Measurements from ENCODE around the gene SIM2. TPM values are rescaled to one million over a fixed set of nuclear protein-coding genes. Genes with fewer than 3 reads are reported as not detected.
"Not testable (repeated sequence)": the region's sequence is repeated elsewhere in the genome, so short reads cannot be mapped to it uniquely, and the experiment has no call there.

The SIM2 gene, protein sequence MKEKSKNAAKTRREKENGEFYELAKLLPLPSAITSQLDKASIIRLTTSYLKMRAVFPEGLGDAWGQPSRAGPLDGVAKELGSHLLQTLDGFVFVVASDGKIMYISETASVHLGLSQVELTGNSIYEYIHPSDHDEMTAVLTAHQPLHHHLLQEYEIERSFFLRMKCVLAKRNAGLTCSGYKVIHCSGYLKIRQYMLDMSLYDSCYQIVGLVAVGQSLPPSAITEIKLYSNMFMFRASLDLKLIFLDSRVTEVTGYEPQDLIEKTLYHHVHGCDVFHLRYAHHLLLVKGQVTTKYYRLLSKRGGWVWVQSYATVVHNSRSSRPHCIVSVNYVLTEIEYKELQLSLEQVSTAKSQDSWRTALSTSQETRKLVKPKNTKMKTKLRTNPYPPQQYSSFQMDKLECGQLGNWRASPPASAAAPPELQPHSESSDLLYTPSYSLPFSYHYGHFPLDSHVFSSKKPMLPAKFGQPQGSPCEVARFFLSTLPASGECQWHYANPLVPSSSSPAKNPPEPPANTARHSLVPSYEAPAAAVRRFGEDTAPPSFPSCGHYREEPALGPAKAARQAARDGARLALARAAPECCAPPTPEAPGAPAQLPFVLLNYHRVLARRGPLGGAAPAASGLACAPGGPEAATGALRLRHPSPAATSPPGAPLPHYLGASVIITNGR
- 1 to 10 TPM; 1.9 to 4.1 TPM for total RNA-seq

DNA sequence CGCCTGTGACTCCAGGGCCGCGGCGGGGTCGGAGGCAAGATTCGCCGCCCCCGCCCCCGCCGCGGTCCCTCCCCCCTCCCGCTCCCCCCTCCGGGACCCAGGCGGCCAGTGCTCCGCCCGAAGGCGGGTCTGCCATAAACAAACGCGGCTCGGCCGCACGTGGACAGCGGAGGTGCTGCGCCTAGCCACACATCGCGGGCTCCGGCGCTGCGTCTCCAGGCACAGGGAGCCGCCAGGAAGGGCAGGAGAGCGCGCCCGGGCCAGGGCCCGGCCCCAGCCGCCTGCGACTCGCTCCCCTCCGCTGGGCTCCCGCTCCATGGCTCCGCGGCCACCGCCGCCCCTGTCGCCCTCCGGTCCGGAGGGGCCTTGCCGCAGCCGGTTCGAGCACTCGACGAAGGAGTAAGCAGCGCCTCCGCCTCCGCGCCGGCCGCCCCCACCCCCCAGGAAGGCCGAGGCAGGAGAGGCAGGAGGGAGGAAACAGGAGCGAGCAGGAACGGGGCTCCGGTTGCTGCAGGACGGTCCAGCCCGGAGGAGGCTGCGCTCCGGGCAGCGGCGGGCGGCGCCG lies at the start of gene SIM2:
TSS of gene SIM2 (plus strand) at position 135 of the 565 bp plus-strand sequence. CDS start 632 bp downstream, outside the sequence.
- Mint-ChIP-seq H3K4me1 (ENCODE audit: low read depth) (peaks cover 23% of the 10 kb centered on the region), H3K4me3 (peak within 1 kb of the TSS; percentile 89 to 90), H3K9me3 (no peaks in the 10 kb centered on the region), H3K27me3 (ENCODE audit: low read depth) (peaks cover 74% of the 10 kb centered on the region), H3K27ac (no peak within 1 kb of the TSS), H3K36me3 (ENCODE audit: insufficient read depth in 2 of 2) (peaks cover 0 to 5% of the 10 kb centered on the region in 2 donors)
- DNase-seq: peak in 1 of 2 donors; percentile 12
- ATAC-seq (replicated peaks in 1 of 2): peak; percentile 7 to 27

DNA sequence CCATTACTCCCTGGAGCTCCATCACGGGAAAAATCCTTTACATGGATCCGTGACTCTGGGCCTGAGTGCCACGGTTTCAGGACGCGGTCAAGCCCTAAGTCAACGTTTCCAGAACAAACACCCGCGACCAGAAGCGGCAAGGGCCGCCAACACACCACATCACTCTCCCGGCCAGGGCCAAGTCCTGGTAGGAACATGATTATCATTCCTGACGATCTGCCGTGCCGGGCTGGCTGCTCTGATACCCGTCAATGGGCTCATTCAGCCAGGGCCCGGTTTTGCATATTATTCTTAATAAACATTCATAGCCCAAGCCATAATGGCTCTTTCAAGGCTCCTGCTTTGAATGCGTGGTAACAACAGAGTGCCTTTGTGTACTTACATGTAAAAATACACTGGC lies 44.6 kb upstream of the SIM2 start:
- H3K4me3 Mint-ChIP-seq: no peak overlapping the region
- no peaks in the 10 kb centered on the region for H3K36me3 Mint-ChIP-seq (ENCODE audit: insufficient read depth in 2 of 2)
- DNase-seq (no peak), ATAC-seq (replicated peaks in 1 of 2) (no peak)
- H3K27ac Mint-ChIP-seq: no peak overlapping the region
- peaks cover 0 to 1% of the 10 kb centered on the region in 2 donors for H3K9me3 Mint-ChIP-seq
- no peaks in the 10 kb centered on the region for H3K27me3 Mint-ChIP-seq (ENCODE audit: low read depth)
- no peaks in the 10 kb centered on the region for H3K4me1 Mint-ChIP-seq (ENCODE audit: low read depth)

DNA sequence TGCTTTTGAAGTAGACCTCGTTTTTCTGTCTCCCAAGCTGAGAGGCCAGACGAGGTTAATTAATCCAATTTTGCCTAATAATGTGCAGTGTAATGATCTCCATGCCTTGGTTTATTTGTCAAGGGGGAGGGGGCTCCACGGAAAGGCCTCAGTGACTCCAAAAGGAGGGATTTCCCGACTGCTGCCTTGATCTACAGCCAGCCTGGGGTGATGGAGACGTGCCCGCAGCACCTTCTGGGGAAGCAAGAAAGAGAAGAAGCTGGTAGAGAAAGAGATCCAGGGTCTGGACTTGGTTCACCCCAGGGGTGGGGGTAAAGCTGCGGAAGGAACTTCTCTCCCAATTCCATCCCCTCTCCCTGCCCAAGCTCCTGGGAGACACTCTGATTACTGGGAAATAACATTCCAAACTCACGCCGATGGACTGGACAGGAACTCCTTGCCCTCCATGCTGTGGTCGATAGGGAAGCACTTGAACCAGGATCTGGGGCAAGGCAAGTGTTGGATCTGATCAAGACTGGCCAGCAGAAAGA lies 44.1 kb upstream of the SIM2 start:
- Mint-ChIP-seq H3K27me3 (ENCODE audit: low read depth) (peaks cover under 1% of the 10 kb centered on the region), H3K9me3 (peaks cover 0 to 1% of the 10 kb centered on the region in 2 donors), H3K27ac (no peak overlapping the region), H3K4me3 (no peak overlapping the region), H3K4me1 (ENCODE audit: low read depth) (no peaks in the 10 kb centered on the region), H3K36me3 (ENCODE audit: insufficient read depth in 2 of 2) (no peaks in the 10 kb centered on the region)
- ATAC-seq (replicated peaks in 1 of 2) (no peak), DNase-seq (no peak)

DNA sequence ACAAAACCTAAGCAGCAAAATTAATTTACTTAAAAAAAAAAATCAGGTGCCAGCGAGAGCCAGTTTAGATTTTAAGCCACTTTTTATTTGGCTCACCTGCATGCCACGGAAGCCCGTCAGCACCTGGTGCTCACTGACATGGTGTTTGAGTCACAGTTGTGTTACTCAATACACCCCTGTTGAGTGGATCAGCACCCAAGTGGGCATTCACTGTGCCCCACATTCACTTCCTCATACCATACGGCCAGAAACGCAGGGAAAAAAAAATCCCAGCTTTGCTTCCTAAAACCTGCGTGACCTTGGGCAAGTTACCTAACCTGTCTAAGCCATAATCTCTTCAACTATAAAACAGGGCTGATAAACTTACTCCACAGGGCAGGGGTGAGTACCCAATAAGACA lies 42.8 kb upstream of the SIM2 start:
- no peak for DNase-seq
- ATAC-seq (replicated peaks in 1 of 2): no peak
- Mint-ChIP-seq H3K27me3 (ENCODE audit: low read depth) (peaks cover 11% of the 10 kb centered on the region), H3K36me3 (ENCODE audit: insufficient read depth in 2 of 2) (no peaks in the 10 kb centered on the region), H3K27ac (no peak overlapping the region), H3K4me3 (no peak overlapping the region), H3K9me3 (peaks cover 0 to under 1% of the 10 kb centered on the region in 2 donors), H3K4me1 (ENCODE audit: low read depth) (no peaks in the 10 kb centered on the region)

DNA sequence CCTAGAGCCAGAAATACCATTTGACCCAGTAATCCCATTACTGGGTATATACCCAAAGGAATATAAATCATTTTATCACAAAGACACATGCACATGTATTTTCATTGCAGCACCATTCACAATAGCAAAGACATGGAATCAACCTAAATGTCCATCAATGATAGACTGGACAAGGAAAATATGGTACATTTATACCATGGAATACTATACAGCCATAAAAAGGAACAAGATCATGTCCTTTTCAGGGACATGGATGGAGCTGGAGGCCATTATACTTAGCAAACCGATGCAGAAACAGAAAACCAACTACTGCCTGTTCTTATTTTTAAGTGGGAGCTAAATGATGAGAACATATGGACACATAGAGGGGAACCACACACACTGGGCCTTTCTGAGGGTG lies 41.6 kb upstream of the SIM2 start:
- H3K27me3 Mint-ChIP-seq (ENCODE audit: low read depth): peaks cover 11% of the 10 kb centered on the region
- DNase-seq; H3K9me3 Mint-ChIP-seq; H3K27ac Mint-ChIP-seq; H3K4me1 Mint-ChIP-seq (ENCODE audit: low read depth); H3K4me3 Mint-ChIP-seq; ATAC-seq (replicated peaks in 1 of 2); H3K36me3 Mint-ChIP-seq (ENCODE audit: insufficient read depth in 2 of 2): not testable (repeated sequence)

DNA sequence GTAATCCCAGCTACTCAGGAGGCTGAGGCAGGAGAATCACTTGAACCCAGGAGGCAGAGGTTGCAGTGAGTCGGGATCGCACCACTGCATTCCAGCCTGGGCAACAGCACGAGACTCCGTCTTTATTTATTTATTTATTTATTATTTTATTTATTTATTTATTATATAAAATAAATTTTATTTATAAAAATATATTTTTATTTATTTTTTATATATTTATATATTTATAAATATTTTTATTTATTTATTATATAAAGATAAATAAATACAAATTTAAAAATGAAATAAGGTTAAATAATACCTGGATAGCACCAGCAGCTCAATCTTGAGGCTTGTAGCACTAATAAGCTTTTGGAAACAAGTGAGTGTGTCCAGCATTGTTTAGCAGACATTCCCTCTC lies 40.9 kb upstream of the SIM2 start:
- DNase-seq (no peak), ATAC-seq (replicated peaks in 1 of 2) (no peak)
- Mint-ChIP-seq H3K9me3 (no peaks in the 10 kb centered on the region), H3K27ac (no peak overlapping the region), H3K4me3 (no peak overlapping the region), H3K4me1 (ENCODE audit: low read depth) (no peaks in the 10 kb centered on the region), H3K36me3 (ENCODE audit: insufficient read depth in 2 of 2) (no peaks in the 10 kb centered on the region), H3K27me3 (ENCODE audit: low read depth) (peaks cover 11% of the 10 kb centered on the region)

DNA sequence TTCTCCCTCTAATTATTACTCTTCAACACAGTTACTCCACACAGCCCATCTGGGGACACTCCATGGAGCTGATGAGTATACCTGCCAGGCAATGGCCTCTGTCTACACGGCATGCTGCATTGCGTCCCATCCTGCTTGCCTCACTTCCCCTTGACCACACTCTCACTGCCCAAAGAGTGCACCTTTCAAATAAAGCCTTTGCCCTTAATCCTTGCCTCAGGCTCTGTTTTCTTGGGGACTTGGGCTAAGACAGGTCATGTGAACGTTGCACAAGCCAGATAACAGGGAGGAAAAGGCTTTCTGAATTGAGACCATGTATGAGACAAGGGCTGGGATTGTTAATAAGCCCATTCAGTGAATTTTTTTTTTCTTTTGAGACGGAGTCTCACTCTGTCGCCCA lies 40.0 kb upstream of the SIM2 start:
- ATAC-seq (replicated peaks in 1 of 2) (no peak), DNase-seq (no peak)
- H3K4me1 Mint-ChIP-seq (ENCODE audit: low read depth): no peaks in the 10 kb centered on the region
- H3K27ac Mint-ChIP-seq: no peak overlapping the region
- H3K27me3 Mint-ChIP-seq (ENCODE audit: low read depth): peaks cover 11% of the 10 kb centered on the region
- no peaks in the 10 kb centered on the region for H3K36me3 Mint-ChIP-seq (ENCODE audit: insufficient read depth in 2 of 2)
- H3K4me3 Mint-ChIP-seq: no peak overlapping the region
- H3K9me3 Mint-ChIP-seq: no peaks in the 10 kb centered on the region

DNA sequence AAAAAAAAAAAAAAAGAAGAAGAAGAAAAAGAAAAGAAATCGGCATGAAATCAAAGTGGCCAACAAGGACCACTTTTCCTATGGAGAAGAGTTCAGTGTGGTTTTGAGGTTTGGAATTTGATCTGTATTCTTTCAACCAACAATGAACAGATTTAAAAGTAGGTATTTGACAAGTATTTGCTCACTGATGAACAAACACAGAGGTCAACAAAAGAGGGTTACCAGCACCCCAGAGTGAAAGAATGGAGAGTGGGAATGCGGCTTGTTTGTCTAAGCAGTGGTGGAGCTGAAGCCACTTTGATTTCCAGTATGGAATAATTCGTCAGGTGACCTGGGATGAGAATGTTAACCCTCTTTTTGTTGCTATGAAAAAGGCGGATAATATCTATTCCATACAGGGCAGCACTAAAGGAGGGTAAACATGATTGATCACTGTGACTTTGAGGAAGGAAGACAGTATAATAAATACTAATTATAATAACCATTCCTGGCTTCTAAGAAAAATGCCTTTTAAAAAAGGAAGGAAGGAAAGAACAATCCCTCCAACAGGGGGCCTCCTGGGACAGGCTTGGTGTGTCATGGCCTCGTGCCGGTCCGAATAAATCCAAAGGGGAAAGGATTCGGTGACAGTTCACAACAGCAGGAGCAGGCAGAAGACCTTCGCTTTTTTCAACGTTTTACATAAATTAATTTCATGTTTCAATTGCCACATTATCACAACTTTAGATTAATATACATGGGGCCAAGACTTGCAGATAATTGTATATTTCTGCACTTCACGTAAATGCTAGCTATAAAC lies 37.2 kb upstream of the SIM2 start:
- no peak for ATAC-seq (replicated peaks in 1 of 2)
- Mint-ChIP-seq H3K4me3 (no peak overlapping the region), H3K27ac (no peak overlapping the region), H3K36me3 (ENCODE audit: insufficient read depth in 2 of 2) (no peaks in the 10 kb centered on the region), H3K9me3 (no peaks in the 10 kb centered on the region), H3K27me3 (ENCODE audit: low read depth) (peaks cover 17% of the 10 kb centered on the region), H3K4me1 (ENCODE audit: low read depth) (no peaks in the 10 kb centered on the region)
- DNase-seq: no peak

DNA sequence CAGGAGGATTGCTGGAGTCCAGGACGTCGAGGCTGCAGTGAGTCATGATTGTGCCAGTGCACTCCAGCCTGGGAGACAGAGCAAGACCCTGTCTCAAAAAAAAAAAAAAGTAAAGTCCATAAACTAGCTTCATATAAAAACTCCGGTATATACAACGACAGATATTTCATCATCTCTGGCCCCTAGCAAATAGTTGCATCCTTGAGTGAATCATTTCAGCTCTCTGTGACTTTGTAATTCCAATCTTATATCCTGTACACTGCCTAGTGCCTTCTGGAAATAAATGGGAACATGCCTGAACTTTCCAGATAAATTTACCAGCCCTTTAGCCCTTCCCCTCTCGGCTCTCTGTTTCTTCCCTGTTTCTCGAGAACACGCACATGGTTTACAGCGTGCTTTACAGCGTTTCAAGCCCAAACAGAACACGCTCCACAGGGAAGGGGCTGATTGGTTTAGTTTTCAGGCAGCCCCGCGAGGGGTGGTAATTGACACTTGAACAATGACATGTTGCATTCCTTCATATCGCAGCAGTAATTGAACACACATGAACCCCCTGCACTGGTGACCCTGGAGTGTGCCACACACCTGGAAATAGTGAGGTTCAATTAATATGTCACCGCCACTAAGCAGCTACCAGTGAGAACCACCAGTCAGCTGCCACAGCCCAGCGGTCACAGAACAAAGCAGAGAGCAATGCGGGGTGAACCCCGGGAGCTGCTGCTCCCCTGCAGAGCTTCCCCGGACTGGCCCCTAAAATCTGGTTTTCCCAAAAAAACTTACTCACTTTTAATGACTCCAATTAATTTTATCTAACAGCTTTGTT lies 35.7 kb upstream of the SIM2 start:
- no peaks in the 10 kb centered on the region for H3K9me3 Mint-ChIP-seq
- ATAC-seq (replicated peaks in 1 of 2) (no peak), DNase-seq (no peak)
- no peaks in the 10 kb centered on the region for H3K36me3 Mint-ChIP-seq (ENCODE audit: insufficient read depth in 2 of 2)
- H3K4me3 Mint-ChIP-seq: no peak overlapping the region
- H3K27ac Mint-ChIP-seq: no peak overlapping the region
- peaks cover 17% of the 10 kb centered on the region for H3K27me3 Mint-ChIP-seq (ENCODE audit: low read depth)
- H3K4me1 Mint-ChIP-seq (ENCODE audit: low read depth): no peaks in the 10 kb centered on the region

DNA sequence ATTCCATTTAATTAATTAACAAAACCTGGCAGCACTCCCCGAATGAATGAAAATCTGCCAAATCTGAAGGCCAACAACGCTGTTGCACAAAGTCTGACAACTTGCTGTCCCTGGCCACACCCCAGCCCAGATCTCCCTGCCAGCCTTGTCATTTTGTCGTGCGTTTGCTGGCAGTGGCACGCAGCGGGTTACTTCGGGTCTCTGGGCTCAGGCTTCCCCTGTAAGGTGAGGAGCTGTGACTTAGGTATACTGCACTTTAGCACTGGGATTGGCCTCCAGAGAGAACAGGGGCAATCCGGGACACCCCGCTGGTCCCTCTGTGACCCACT lies 34.3 kb upstream of the SIM2 start:
- H3K27ac Mint-ChIP-seq: no peak overlapping the region
- no peak overlapping the region for H3K4me3 Mint-ChIP-seq
- H3K9me3 Mint-ChIP-seq: no peaks in the 10 kb centered on the region
- H3K36me3 Mint-ChIP-seq (ENCODE audit: insufficient read depth in 2 of 2): no peaks in the 10 kb centered on the region
- DNase-seq (no peak), ATAC-seq (replicated peaks in 1 of 2) (no peak)
- no peaks in the 10 kb centered on the region for H3K4me1 Mint-ChIP-seq (ENCODE audit: low read depth)
- H3K27me3 Mint-ChIP-seq (ENCODE audit: low read depth): peaks cover 17% of the 10 kb centered on the region

DNA sequence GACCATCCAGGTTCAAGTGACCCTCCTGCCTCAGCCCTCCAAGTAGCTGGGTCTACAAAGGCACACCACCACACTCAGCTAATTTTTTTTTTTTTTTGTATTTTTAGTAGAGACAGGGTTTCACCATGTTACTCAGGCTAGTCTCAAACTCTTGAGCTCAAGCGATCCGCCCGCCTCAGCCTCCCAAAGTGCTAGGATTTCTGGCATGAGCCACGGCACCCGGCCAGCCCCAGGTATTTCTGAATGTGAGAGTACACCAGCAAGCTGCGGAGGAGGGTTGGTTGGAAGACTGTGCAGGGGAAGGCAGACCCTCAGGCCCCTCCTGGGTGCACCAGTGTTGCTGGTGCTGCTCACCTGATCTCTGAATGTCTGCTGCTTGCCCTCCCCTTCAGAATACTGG lies 33.1 kb upstream of the SIM2 start:
- DNase-seq (no peak), ATAC-seq (replicated peaks in 1 of 2) (no peak)
- H3K27ac Mint-ChIP-seq: no peak overlapping the region
- peaks cover 7% of the 10 kb centered on the region for H3K27me3 Mint-ChIP-seq (ENCODE audit: low read depth)
- H3K4me3 Mint-ChIP-seq: no peak overlapping the region
- no peaks in the 10 kb centered on the region for H3K4me1 Mint-ChIP-seq (ENCODE audit: low read depth)
- no peaks in the 10 kb centered on the region for H3K36me3 Mint-ChIP-seq (ENCODE audit: insufficient read depth in 2 of 2)
- no peaks in the 10 kb centered on the region for H3K9me3 Mint-ChIP-seq

DNA sequence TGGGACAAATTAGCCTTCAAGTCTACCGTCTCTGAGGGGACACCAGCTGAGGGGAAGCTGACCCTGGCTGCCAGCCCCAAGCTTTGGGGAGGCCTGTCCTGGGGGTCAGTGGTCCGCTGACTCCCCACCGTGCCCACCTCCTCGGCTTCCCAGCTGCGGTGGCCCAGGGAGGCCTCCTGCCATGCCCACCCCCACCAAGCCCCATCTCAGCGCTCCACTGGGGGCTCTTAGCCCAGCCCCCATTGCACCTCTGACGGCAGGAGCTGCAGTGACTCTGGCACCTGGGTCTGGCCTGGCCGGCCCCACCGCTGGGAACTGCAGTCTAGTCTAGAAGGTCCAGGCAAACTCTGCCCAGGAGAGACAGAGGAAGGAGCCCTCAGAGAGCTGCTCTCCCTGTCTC lies 30.2 kb upstream of the SIM2 start:
- no peak overlapping the region for H3K4me3 Mint-ChIP-seq
- H3K27ac Mint-ChIP-seq: no peak overlapping the region
- H3K36me3 Mint-ChIP-seq (ENCODE audit: insufficient read depth in 2 of 2): no peaks in the 10 kb centered on the region
- H3K27me3 Mint-ChIP-seq (ENCODE audit: low read depth): peaks cover 6% of the 10 kb centered on the region
- ATAC-seq (replicated peaks in 1 of 2) (no peak), DNase-seq (no peak)
- no peaks in the 10 kb centered on the region for H3K4me1 Mint-ChIP-seq (ENCODE audit: low read depth)
- H3K9me3 Mint-ChIP-seq: peaks cover 2% of the 10 kb centered on the region in 2 donors
